Endodermal cell (in vitro differentiated cells): ENCODE results near the gene MORN2. TPM values are rescaled to one million over a fixed set of nuclear protein-coding genes. Genes with fewer than 3 reads are reported as not detected.

Experiments used
- DNase-seq: peaks from one replicate; pipeline ENCODE4 v3.0.0-alpha.2; 2017
- H3K27ac ChIP-seq: 2 replicates; pipeline ENCODE4 v1.5.1; 2013; ENCODE audit warnings: mild to moderate bottlenecking, low read depth, low read length, moderate library complexity
- H3K27me3 ChIP-seq: 2 replicates; pipeline ENCODE4 v1.6.1; 2013; ENCODE audit warnings: mild to moderate bottlenecking, low read length, moderate library complexity; ENCODE audit not compliant: insufficient read depth, control insufficient read depth, poor library complexity, severe bottlenecking
- H3K36me3 ChIP-seq: 2 replicates; pipeline ENCODE4 v1.7.0; 2013; ENCODE audit warnings: mild to moderate bottlenecking, low read length, moderate library complexity; ENCODE audit not compliant: control insufficient read depth, insufficient read depth
- H3K4me1 ChIP-seq: one replicate; pipeline ENCODE4 v1.7.0; 2013; ENCODE audit warnings: low read length; ENCODE audit not compliant: control insufficient read depth, insufficient read depth
- H3K4me3 ChIP-seq: 2 replicates; pipeline ENCODE4 v1.5.1; 2013; ENCODE audit warnings: mild to moderate bottlenecking, low read length, moderate library complexity
- H3K9ac ChIP-seq: 2 replicates; pipeline ENCODE4 v1.6.1; 2013; ENCODE audit warnings: mild to moderate bottlenecking, low read length, moderate library complexity; ENCODE audit not compliant: poor library complexity, severe bottlenecking; ENCODE audit errors: extremely low read depth
- H3K9me3 ChIP-seq: 2 replicates; pipeline ENCODE4 v1.6.1; 2013; ENCODE audit warnings: mild to moderate bottlenecking, low read length, moderate library complexity; ENCODE audit not compliant: control insufficient read depth
- H3K27ac Mint-ChIP-seq: 2 replicates; pipeline ENCODE4 v1.8.0; 2020; ENCODE audit warnings: mixed read lengths
- H3K27me3 Mint-ChIP-seq: 2 replicates; pipeline ENCODE4 v1.8.0; 2021; ENCODE audit warnings: mild to moderate bottlenecking, mixed read lengths; ENCODE audit not compliant: insufficient read depth
- H3K36me3 Mint-ChIP-seq: 2 replicates; pipeline ENCODE4 v1.8.0; 2020; ENCODE audit warnings: low read depth, mixed read lengths
- H3K4me1 Mint-ChIP-seq: 2 replicates; pipeline ENCODE4 v1.8.0; 2020; ENCODE audit warnings: mixed read lengths
- H3K4me3 Mint-ChIP-seq: 2 replicates; pipeline ENCODE4 v1.8.0; 2020; ENCODE audit warnings: mild to moderate bottlenecking, moderate library complexity, mixed read lengths
- H3K9me3 Mint-ChIP-seq: 2 replicates; pipeline ENCODE4 v1.8.0; 2020; ENCODE audit warnings: mild to moderate bottlenecking, mixed read lengths
- WGBS, 2 experiments: methylation state at CpG; one replicate each; pipeline versions ENCODE4 v1.1.5 to v1.1.7; 2013; ENCODE audit warnings: missing lambda C conversion rate in 2 of 2, mixed read lengths in 1 of 2; ENCODE audit not compliant: insufficient coverage in 1 of 2, insufficient read length in 1 of 2; 5-methylcytosine and 5-hydroxymethylcytosine counted together
- total RNA-seq, 2 donors: library from RNA; stranded (reverse); fragmentation: NEBNext Ultra II Directional in 1 of 2; extraction: Animal tissue kit (Norgen Biotek cat#: 25700) in 1 of 2; gene quantifications; 2 replicates in 1 of 2; 3 replicates in 1 of 2; pipeline ENCODE4 v1.2.1, GENCODE V29; 2021
- TF ChIP-seq, protein P1 (sequence below): fragments of 200-600 bp; sonication (generic); conservative IDR thresholded peaks from 2 replicates; pipeline ENCODE4 v1.5.0; 2021; ENCODE audit warnings: antibody characterized with exemption, mild to moderate bottlenecking

Gene MORN2
- total RNA-seq, 2 donors from 2014 or later, result 13.7 to 27.5 TPM

DNA sequence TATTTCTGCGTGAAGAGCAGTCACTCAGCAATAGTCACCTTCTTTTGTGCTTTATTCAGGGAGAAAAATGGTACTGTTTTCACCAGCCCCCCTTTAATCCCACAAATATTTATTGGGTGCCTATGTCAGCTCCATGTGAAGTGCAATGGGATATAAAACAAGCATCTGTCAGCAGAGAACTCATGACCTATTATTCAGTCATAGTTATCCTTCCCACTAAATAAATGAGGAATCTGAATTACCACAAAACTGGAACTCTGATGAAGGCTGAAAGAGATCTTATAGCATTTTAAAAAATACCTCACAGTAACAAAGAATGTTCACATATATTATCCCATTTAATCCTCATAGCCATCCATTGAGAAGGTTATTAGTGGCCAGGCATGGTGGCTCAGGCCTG is 45.8 kb upstream of the MORN2 start:
- no peak for DNase-seq
- Mint-ChIP-seq H3K36me3 (peaks cover 41% of the 10 kb centered on the region), H3K27me3 (no peaks in the 10 kb centered on the region), H3K4me3 (no peak overlapping the region), H3K27ac (no peak overlapping the region), H3K4me1 (peaks cover 2% of the 10 kb centered on the region), H3K9me3 (no peaks in the 10 kb centered on the region)
- no peak overlapping the region for H3K9ac ChIP-seq
- H3K36me3 ChIP-seq, result peaks cover 47% of the 10 kb centered on the region
- no peaks in the 10 kb centered on the region for H3K4me1 ChIP-seq
- H3K9me3 ChIP-seq, result no peaks in the 10 kb centered on the region
- WGBS, 2 experiments, result 100% methylated on average over 1 of the region's 1 CpG
- TF ChIP-seq, protein P1, sequence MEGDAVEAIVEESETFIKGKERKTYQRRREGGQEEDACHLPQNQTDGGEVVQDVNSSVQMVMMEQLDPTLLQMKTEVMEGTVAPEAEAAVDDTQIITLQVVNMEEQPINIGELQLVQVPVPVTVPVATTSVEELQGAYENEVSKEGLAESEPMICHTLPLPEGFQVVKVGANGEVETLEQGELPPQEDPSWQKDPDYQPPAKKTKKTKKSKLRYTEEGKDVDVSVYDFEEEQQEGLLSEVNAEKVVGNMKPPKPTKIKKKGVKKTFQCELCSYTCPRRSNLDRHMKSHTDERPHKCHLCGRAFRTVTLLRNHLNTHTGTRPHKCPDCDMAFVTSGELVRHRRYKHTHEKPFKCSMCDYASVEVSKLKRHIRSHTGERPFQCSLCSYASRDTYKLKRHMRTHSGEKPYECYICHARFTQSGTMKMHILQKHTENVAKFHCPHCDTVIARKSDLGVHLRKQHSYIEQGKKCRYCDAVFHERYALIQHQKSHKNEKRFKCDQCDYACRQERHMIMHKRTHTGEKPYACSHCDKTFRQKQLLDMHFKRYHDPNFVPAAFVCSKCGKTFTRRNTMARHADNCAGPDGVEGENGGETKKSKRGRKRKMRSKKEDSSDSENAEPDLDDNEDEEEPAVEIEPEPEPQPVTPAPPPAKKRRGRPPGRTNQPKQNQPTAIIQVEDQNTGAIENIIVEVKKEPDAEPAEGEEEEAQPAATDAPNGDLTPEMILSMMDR, result no peak
- H3K4me3 ChIP-seq, result no peak overlapping the region
- no peak overlapping the region for H3K27ac ChIP-seq
- no peaks in the 10 kb centered on the region for H3K27me3 ChIP-seq

DNA sequence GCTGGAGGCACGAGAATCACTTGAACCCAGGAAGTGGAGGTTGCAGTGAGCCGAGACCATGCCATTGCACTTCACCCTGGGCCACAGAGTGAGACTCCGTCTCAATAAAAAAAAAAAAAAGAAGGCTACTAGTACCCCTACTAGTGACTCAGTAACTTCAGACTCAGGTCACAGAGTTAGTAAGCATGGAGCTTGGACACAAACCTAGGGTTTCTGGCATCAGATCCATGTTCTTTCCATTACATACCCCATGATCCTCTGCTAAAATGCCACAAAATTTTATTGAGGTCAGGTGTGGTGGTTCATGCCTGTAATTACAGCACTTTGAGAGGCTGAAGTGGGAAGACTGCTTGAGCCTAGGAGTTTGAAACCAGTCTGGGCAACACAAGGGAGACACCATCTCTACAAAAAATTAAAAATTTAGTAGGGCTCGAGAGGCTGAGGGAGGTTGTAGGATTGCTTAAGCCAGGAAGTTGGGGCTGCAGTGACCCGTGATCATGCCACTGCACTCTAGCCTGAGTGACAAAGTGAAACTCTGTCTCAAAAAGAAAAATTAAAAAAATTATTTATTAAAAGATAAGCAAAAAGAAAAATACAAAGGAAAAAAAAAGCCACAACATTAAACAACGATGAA is 45.1 kb upstream of the MORN2 start:
- Histone ChIP-seq H3K27me3 (no peaks in the 10 kb centered on the region), H3K9me3 (no peaks in the 10 kb centered on the region), H3K4me3 (no peak overlapping the region), H3K4me1 (no peaks in the 10 kb centered on the region), H3K9ac (no peak overlapping the region), H3K36me3 (peaks cover 42% of the 10 kb centered on the region), H3K27ac (no peak overlapping the region)
- Mint-ChIP-seq H3K27ac (no peak overlapping the region), H3K4me3 (no peak overlapping the region), H3K9me3 (no peaks in the 10 kb centered on the region), H3K4me1 (peaks cover 2% of the 10 kb centered on the region), H3K27me3 (no peaks in the 10 kb centered on the region), H3K36me3 (peaks cover 38% of the 10 kb centered on the region)
- DNase-seq, result no peak
- 87 to 100% methylated on average over 3 to 5 of the region's 6 CpGs for WGBS, 2 experiments
- TF ChIP-seq, protein P1, result no peak

DNA sequence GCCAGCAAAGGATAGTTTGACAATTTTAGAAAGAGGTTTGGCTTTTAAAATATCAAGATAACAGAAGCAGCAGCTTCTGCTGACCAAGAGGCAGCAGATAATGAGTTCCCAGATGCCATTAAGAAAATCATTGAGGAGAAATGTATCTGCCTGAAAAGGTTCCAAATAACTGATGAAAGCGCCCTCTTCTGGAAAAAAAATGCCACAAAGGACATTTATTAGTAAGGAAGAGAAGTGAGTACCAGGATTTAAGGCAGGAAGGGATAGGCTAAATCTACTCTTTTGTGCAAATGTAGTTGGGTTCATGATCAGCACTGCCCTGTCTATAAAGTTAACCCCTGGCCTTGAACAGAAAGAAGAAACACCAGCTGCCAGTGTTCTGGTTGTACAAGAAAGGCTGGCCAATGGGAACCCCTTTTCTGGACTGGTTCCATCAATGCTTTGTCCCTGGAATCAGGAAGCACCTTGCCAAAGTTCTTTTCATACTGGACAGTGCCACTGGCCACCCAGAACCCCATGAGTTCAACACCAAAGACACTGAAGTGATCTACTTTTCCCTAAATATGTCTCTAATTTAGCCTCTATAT is 40.7 kb upstream of the MORN2 start:
- no peak overlapping the region for H3K27ac Mint-ChIP-seq
- no peak overlapping the region for H3K4me3 ChIP-seq
- H3K27me3 ChIP-seq, result no peaks in the 10 kb centered on the region
- H3K4me1 Mint-ChIP-seq, result no peaks in the 10 kb centered on the region
- TF ChIP-seq, protein P1, result peak; percentile 76
- no peaks in the 10 kb centered on the region for H3K4me1 ChIP-seq
- no peak for DNase-seq
- H3K9ac ChIP-seq, result no peak overlapping the region
- H3K27ac ChIP-seq, result no peak overlapping the region
- 14 to 16% methylated on average over 1 of the region's 1 CpG for WGBS, 2 experiments
- H3K36me3 ChIP-seq, result peaks cover 50% of the 10 kb centered on the region
- no peaks in the 10 kb centered on the region for H3K9me3 Mint-ChIP-seq
- no peaks in the 10 kb centered on the region for H3K9me3 ChIP-seq
- no peak overlapping the region for H3K4me3 Mint-ChIP-seq
- peaks cover 34% of the 10 kb centered on the region for H3K36me3 Mint-ChIP-seq
- H3K27me3 Mint-ChIP-seq, result no peaks in the 10 kb centered on the region
